ENCODE data around the gene CTNNA1. TPM values are rescaled to one million over a fixed set of nuclear protein-coding genes. Genes with fewer than 3 reads are reported as not detected.

Gene CTNNA1
- total and polyA plus RNA-seq, 2 donors from 2014 or later: 177 to 463 TPM

DNA sequence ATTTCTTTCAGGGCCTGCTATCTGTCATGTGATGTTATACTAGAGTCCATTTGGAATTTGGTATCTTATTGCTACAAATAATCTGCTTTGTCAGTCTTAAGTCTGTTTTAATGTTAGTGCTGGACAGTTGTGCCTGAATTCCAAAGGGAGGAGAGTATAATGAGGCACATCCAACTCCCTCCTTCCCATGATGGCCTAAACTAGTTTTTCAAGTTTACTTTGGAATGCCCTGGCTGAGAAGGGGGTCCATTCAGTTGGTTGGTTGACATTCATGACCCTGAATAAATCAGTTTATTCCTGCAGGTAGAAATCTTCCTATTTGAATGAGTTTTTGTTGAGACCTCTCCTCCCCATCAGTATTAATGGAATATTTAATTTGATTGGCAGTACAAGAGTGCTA lies 131.3 kb downstream of the CTNNA1 start:
- FAIRE-seq: no peak
- Histone ChIP-seq H3K4me1 (ENCODE audit: control insufficient read depth in 2 of 3, insufficient read depth in 2 of 3, low read depth in 1 of 3, low read length in 3 of 3) (peaks cover 0 to 4% (median 3%) of the 10 kb centered on the region in 3 donors), H3K27ac (ENCODE audit: low read depth in 2 of 2, low read length in 2 of 2) (no peak overlapping the region), H3K9ac (ENCODE audit: low read length in 3 of 3) (no peak overlapping the region), H3K36me3 (ENCODE audit: control insufficient read depth in 2 of 3, insufficient read depth in 3 of 3, low read length in 3 of 3) (peaks cover 10 to 22% (median 14%) of the 10 kb centered on the region in 3 donors), H3K4me3 (ENCODE audit: low read length in 3 of 3) (no peak overlapping the region), H3K9me3 (ENCODE audit: control insufficient read depth in 2 of 3, insufficient read depth in 1 of 3, low read length in 3 of 3) (no peaks in the 10 kb centered on the region), H3K27me3 (ENCODE audit: control insufficient read depth, insufficient read depth, low read length) (no peaks in the 10 kb centered on the region)
- peak in 2 of 5 donors; percentile 42 to 53 for DNase-seq
- intact Hi-C loops (cut with DNase I): no loop called here
- TF ChIP-seq, protein P1, sequence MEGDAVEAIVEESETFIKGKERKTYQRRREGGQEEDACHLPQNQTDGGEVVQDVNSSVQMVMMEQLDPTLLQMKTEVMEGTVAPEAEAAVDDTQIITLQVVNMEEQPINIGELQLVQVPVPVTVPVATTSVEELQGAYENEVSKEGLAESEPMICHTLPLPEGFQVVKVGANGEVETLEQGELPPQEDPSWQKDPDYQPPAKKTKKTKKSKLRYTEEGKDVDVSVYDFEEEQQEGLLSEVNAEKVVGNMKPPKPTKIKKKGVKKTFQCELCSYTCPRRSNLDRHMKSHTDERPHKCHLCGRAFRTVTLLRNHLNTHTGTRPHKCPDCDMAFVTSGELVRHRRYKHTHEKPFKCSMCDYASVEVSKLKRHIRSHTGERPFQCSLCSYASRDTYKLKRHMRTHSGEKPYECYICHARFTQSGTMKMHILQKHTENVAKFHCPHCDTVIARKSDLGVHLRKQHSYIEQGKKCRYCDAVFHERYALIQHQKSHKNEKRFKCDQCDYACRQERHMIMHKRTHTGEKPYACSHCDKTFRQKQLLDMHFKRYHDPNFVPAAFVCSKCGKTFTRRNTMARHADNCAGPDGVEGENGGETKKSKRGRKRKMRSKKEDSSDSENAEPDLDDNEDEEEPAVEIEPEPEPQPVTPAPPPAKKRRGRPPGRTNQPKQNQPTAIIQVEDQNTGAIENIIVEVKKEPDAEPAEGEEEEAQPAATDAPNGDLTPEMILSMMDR (IDR thresholded peaks at IDR 0.05; ENCODE audit: borderline replicate concordance, extremely low read depth, insufficient read depth): no peak

DNA sequence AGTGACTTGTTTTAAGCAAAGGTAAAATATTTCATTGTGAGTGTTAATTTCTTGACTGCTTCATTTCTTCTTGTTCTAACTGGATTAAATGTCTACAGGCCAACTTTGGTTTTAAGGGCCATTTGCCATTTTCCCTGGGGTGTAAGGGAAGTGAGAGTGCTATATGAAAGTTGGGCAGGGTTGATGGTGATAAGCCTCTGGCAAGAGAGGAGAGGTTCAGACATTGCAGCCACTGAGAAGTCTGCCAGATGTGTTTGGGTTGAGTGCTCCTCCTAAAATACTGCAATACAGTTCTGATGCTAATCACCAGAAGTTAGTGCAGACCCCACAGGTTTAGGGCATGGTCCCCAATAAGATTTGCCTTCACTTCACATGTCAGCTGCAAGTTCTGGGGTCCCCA lies 136.8 kb downstream of the CTNNA1 start:
- H3K9ac ChIP-seq (ENCODE audit: low read length in 3 of 3): no peak overlapping the region
- H3K27ac ChIP-seq (ENCODE audit: low read depth in 2 of 2, low read length in 2 of 2): no peak overlapping the region
- peaks cover 12 to 36% (median 17%) of the 10 kb centered on the region in 3 donors for H3K36me3 ChIP-seq (ENCODE audit: control insufficient read depth in 2 of 3, insufficient read depth in 3 of 3, low read length in 3 of 3)
- FAIRE-seq: no peak
- TF ChIP-seq, protein P1 (IDR thresholded peaks at IDR 0.05; ENCODE audit: borderline replicate concordance, extremely low read depth, insufficient read depth): no peak
- intact Hi-C loops (cut with DNase I): no loop called here
- no peaks in the 10 kb centered on the region for H3K27me3 ChIP-seq (ENCODE audit: control insufficient read depth, insufficient read depth, low read length)
- H3K4me3 ChIP-seq (ENCODE audit: low read length in 3 of 3): no peak overlapping the region
- peaks cover 0 to 4% (median 0%) of the 10 kb centered on the region in 3 donors for H3K9me3 ChIP-seq (ENCODE audit: control insufficient read depth in 2 of 3, insufficient read depth in 1 of 3, low read length in 3 of 3)
- DNase-seq: no peak
- H3K4me1 ChIP-seq (ENCODE audit: control insufficient read depth in 2 of 3, insufficient read depth in 2 of 3, low read depth in 1 of 3, low read length in 3 of 3): no peaks in the 10 kb centered on the region

DNA sequence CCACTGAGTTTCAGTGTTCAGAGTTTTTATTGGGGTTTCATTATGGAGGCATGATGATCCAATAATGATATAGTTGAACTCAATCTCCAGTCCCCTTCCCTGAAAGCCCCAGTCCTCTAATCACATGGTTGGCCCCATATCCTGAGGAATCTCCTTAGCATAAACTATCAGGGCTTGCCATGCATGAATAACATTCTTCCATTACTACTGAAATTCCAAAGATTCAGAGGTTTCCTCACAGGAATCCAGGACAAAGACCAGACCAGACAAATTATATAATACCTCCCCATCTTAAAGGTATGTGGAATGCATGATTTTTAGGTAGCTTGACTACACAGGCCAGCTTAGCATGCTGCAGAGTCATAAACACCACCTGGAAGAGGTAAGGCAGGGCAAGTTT lies 137.4 kb downstream of the CTNNA1 start:
- Histone ChIP-seq H3K27me3 (ENCODE audit: control insufficient read depth, insufficient read depth, low read length) (no peaks in the 10 kb centered on the region), H3K36me3 (ENCODE audit: control insufficient read depth in 2 of 3, insufficient read depth in 3 of 3, low read length in 3 of 3) (peaks cover 12 to 36% (median 17%) of the 10 kb centered on the region in 3 donors), H3K4me1 (ENCODE audit: control insufficient read depth in 2 of 3, insufficient read depth in 2 of 3, low read depth in 1 of 3, low read length in 3 of 3) (no peaks in the 10 kb centered on the region), H3K27ac (ENCODE audit: low read depth in 2 of 2, low read length in 2 of 2) (no peak overlapping the region), H3K4me3 (ENCODE audit: low read length in 3 of 3) (no peak overlapping the region), H3K9ac (ENCODE audit: low read length in 3 of 3) (no peak overlapping the region), H3K9me3 (ENCODE audit: control insufficient read depth in 2 of 3, insufficient read depth in 1 of 3, low read length in 3 of 3) (peaks cover 0 to 4% (median 0%) of the 10 kb centered on the region in 3 donors)
- TF ChIP-seq, protein P1 (IDR thresholded peaks at IDR 0.05; ENCODE audit: borderline replicate concordance, extremely low read depth, insufficient read depth): no peak
- intact Hi-C loops (cut with DNase I): no loop called here
- DNase-seq (no peak), FAIRE-seq (no peak)

DNA sequence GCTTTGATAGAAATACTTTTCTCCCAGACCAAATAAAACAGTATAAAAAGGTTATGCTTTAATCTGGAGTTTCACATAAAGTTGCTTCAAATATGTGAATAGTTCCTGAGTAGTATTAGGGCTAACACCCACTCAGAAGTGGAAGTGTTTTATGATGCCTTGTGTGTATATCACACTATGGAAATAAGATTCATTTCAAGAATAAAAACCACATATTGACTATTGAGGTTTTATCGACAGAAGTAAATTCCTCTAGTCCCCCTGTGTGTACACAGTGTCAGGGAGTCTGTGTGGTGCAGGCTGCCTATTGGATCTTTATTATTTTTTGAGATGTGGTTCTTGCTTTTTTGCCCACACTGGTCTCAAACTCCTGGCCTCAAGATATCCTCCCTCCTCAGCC lies 142.7 kb downstream of the CTNNA1 start:
- TF ChIP-seq, protein P1 (IDR thresholded peaks at IDR 0.05; ENCODE audit: borderline replicate concordance, extremely low read depth, insufficient read depth): no peak
- H3K9ac ChIP-seq (ENCODE audit: low read length in 3 of 3): no peak overlapping the region

More for the DNA sequence above, 142.7 kb downstream of the CTNNA1 start:
- no peak for DNase-seq
- H3K4me3 ChIP-seq (ENCODE audit: low read length in 3 of 3): no peak overlapping the region
- intact Hi-C loops (cut with DNase I): no loop called here
- no peak for FAIRE-seq
- no peaks in the 10 kb centered on the region for H3K27me3 ChIP-seq (ENCODE audit: control insufficient read depth, insufficient read depth, low read length)
- no peak overlapping the region for H3K27ac ChIP-seq (ENCODE audit: low read depth in 2 of 2, low read length in 2 of 2)
- peaks cover 0 to 12% (median 0%) of the 10 kb centered on the region in 3 donors for H3K4me1 ChIP-seq (ENCODE audit: control insufficient read depth in 2 of 3, insufficient read depth in 2 of 3, low read depth in 1 of 3, low read length in 3 of 3)
- H3K9me3 ChIP-seq (ENCODE audit: control insufficient read depth in 2 of 3, insufficient read depth in 1 of 3, low read length in 3 of 3): no peaks in the 10 kb centered on the region
- H3K36me3 ChIP-seq (ENCODE audit: control insufficient read depth in 2 of 3, insufficient read depth in 3 of 3, low read length in 3 of 3): peaks cover 0 to 2% (median 0%) of the 10 kb centered on the region in 3 donors

All from kidney (tissue), 14 donors.